Measurements from ENCODE around the gene BCR. TPM values are rescaled to one million over a fixed set of nuclear protein-coding genes. Genes with fewer than 3 reads are reported as not detected.

BCR gene
- total and polyA plus RNA-seq, 2 of the 8 experiments (the other 6 are each of a cell fraction or from before 2014, with no cell fraction given): 66.7 to 130 TPM

GRCh38 chr22:23282986-23283385, 102.7 kb downstream of the BCR start:
- DNase-seq (ENCODE audit: low read depth in 1 of 2, low spot score in 2 of 2) (no peak), FAIRE-seq (no peak)
- no peak overlapping the region for H2BK120ac ChIP-seq (replicated peaks; ENCODE audit: low read depth, low read length)
- no peak overlapping the region for H3K27ac ChIP-seq (ENCODE audit: low read depth, low read length)
- no peak overlapping the region for H3K18ac ChIP-seq (ENCODE audit: extremely low read depth, low read length)
- ChIA-PET POLR2A (ENCODE audit: partially characterized antibody) (interaction anchor here (1.9 kb wide), 1 partner anchor 102 kb away, joined by 9 read pairs; the partner anchor contains the start of gene BCR), CTCF (ENCODE audit: partially characterized antibody) (interaction anchor here (0.9 to 13.6 kb wide), 16 partner anchors 13 to 324 kb away, joined by 3 to 249 read pairs (median 5); partner anchors contain the start of gene BCR)
- TF ChIP-seq RNF2 (IDR thresholded peaks at IDR 0.05; ENCODE audit: borderline replicate concordance, low read depth, low read length, missing control alignments, poor library complexity, severe bottlenecking): no peak
- no peak for TF ChIP-seq EGR1 (IDR thresholded peaks at IDR 0.05; ENCODE audit: borderline replicate concordance, low read depth, low read length)
- TF ChIP-seq NANOG (IDR thresholded peaks at IDR 0.05; ENCODE audit: insufficient read depth, low read depth, low read length, poor library complexity, severe bottlenecking): no peak
- peaks cover 6 to 54% (median 14%) of the 10 kb centered on the region in 4 experiments; a peak in 7 of 8 replicates for H3K36me3 ChIP-seq (ENCODE audit: control insufficient read depth in 2 of 4, insufficient read depth in 4 of 4, low read length in 3 of 4)
- H3K4me1 ChIP-seq (replicated peaks in 1 of 4; ENCODE audit: control insufficient read depth in 3 of 4, insufficient read depth in 4 of 4, low read length in 3 of 4): peaks cover 0 to 8% (median 1%) of the 10 kb centered on the region in 4 experiments; a peak in 4 of 7 replicates
- no peak overlapping the region for H4K91ac ChIP-seq (replicated peaks; ENCODE audit: insufficient read length, low read length)
- no peaks in the 10 kb centered on the region for H3K9me3 ChIP-seq (ENCODE audit: insufficient read depth in 2 of 2, low read depth in 1 of 2, low read length in 1 of 2)
- no peak overlapping the region for H3K56ac ChIP-seq (replicated peaks; ENCODE audit: insufficient read length, low read depth, low read length)
- H3K79me1 ChIP-seq (ENCODE audit: low read depth, low read length): no peaks in the 10 kb centered on the region
- H3K23ac ChIP-seq (ENCODE audit: insufficient read length): no peak overlapping the region
- peaks cover 9 to 35% of the 10 kb centered on the region in 2 experiments for H4K20me1 ChIP-seq (replicated peaks in 1 of 2; ENCODE audit: control insufficient read depth in 1 of 2, insufficient read depth in 2 of 2, low read length in 2 of 2)
- H2BK5ac ChIP-seq (ENCODE audit: low read depth, low read length): no peak overlapping the region
- H3K14ac ChIP-seq (ENCODE audit: insufficient read length): no peak overlapping the region
- no peak overlapping the region for H2AK5ac ChIP-seq (ENCODE audit: low read depth, low read length)
- no peaks in the 10 kb centered on the region; a peak in 1 of 4 replicates for H3K79me2 ChIP-seq (ENCODE audit: control insufficient read depth in 1 of 2, insufficient read depth in 2 of 2, low read length in 2 of 2)
- H2BK12ac ChIP-seq (ENCODE audit: low read depth, low read length): no peak overlapping the region
- H2AFZ ChIP-seq (ENCODE audit: low read length): no peak overlapping the region
- no peaks in the 10 kb centered on the region for H3K27me3 ChIP-seq (replicated peaks in 1 of 4; ENCODE audit: control insufficient read depth in 3 of 4, extremely low read depth in 1 of 4, insufficient read depth in 3 of 4, low read length in 3 of 4)
- no peak overlapping the region for H3K4ac ChIP-seq (replicated peaks; ENCODE audit: insufficient read length, low read depth, low read length)
- no peak overlapping the region for H4K8ac ChIP-seq (ENCODE audit: extremely low read depth, insufficient read depth, low read length)
- H2BK15ac ChIP-seq (ENCODE audit: low read length): no peak overlapping the region
- no peak overlapping the region for H4K5ac ChIP-seq (ENCODE audit: insufficient read length, low read depth, low read length)
- H2BK20ac ChIP-seq (ENCODE audit: low read length): no peak overlapping the region
- H3K4me2 ChIP-seq (ENCODE audit: insufficient read depth in 1 of 2, low read depth in 2 of 2, low read length in 2 of 2): no peak overlapping the region
- no peak overlapping the region for H3K9ac ChIP-seq (replicated peaks in 1 of 4; ENCODE audit: extremely low read depth in 1 of 4, low read depth in 3 of 4, low read length in 3 of 4)
- 97% methylated on average over 9 of the region's 11 CpGs; no CpG with 5 or more reads in 1 of the 2 experiments for WGBS, 2 experiments (ENCODE audit: extremely low coverage in 1 of 2, insufficient coverage in 1 of 2, insufficient read length in 1 of 2, insufficient replicate concordance in 2 of 2, low coverage in 1 of 2, low lambda C conversion rate in 2 of 2, missing lambda C conversion rate in 1 of 2)
- no peaks in the 10 kb centered on the region for H3K23me2 ChIP-seq (ENCODE audit: low read depth, low read length)
- H3K4me3 ChIP-seq (ENCODE audit: extremely low read depth in 1 of 4, insufficient read depth in 2 of 4, low read depth in 3 of 4, low read length in 4 of 4): no peak overlapping the region

All from H1 (cell line).